H1 (cell line): ENCODE measurements around the gene SSH2. TPM values are rescaled to one million over a fixed set of nuclear protein-coding genes. Genes with fewer than 3 reads are reported as not detected.

Source experiments
- BRCA1 ChIP-seq: IDR thresholded peaks from 2 replicates; pipeline ENCODE4 v1.6.1; 2012; ENCODE audit warnings: low read depth, low read length, improper control_type of control experiment
- CHD7 ChIP-seq: fragments of 300-600 bp; sonication (generic); IDR thresholded peaks from 2 replicates; pipeline ENCODE4 v1.7.1; 2012; ENCODE audit warnings: low read length, moderate library complexity, mild to moderate bottlenecking, inconsistent platforms; ENCODE audit not compliant: insufficient replicate concordance
- GABPA ChIP-seq: IDR thresholded peaks from 2 replicates; pipeline ENCODE4 v1.6.1; 2011; ENCODE audit warnings: mild to moderate bottlenecking, low read length, moderate library complexity, borderline replicate concordance; ENCODE audit not compliant: insufficient read depth
- JUN ChIP-seq: IDR thresholded peaks from 2 replicates; pipeline ENCODE4 v1.6.1; 2011; ENCODE audit warnings: low read depth, mild to moderate bottlenecking, improper control_type of control experiment, low read length
- POLR2AphosphoS5 ChIP-seq: IDR thresholded peaks from 2 replicates; pipeline ENCODE4 v1.6.1; 2011; ENCODE audit warnings: low read depth, low read length
- RBBP5 ChIP-seq: IDR thresholded peaks from 2 replicates; pipeline ENCODE4 v1.7.1; 2012; ENCODE audit warnings: low read depth, mild to moderate bottlenecking, inconsistent platforms, low read length, moderate library complexity, borderline replicate concordance
- SAP30 ChIP-seq: fragments of 300-600 bp; sonication (generic); IDR thresholded peaks from 2 replicates; pipeline ENCODE4 v1.7.1; 2012; ENCODE audit warnings: low read length, moderate library complexity, mild to moderate bottlenecking, inconsistent platforms; ENCODE audit not compliant: insufficient read depth, insufficient replicate concordance
- SIN3A ChIP-seq, 2 experiments: IDR thresholded peaks in 1 of 2; conservative IDR thresholded peaks in 1 of 2; 2 replicates each; pipeline ENCODE4 v1.6.1; 2011 to 2012; ENCODE audit warnings: low read length in 2 of 2, improper control_type of control experiment in 1 of 2, low read depth in 1 of 2, mild to moderate bottlenecking in 1 of 2
- SRF ChIP-seq: IDR thresholded peaks from 2 replicates; pipeline ENCODE4 v1.6.1; 2011; ENCODE audit warnings: mild to moderate bottlenecking, low read depth, low read length, moderate library complexity
- TAF1 ChIP-seq: IDR thresholded peaks from 2 replicates; pipeline ENCODE4 v1.6.1; 2011; ENCODE audit warnings: mild to moderate bottlenecking, low read depth, low read length
- TAF7 ChIP-seq: optimal IDR thresholded peaks from 2 replicates; pipeline ENCODE3; 2011; ENCODE audit warnings: low read depth, mild to moderate bottlenecking, inconsistent platforms, low read length, moderate library complexity, borderline replicate concordance
- TCF12 ChIP-seq: IDR thresholded peaks from 2 replicates; pipeline ENCODE4 v1.6.1; 2011; ENCODE audit warnings: low read depth, mild to moderate bottlenecking, low read length
- polyA plus RNA-seq, 7 experiments: library from polyadenylated mRNA; depleted of rRNA in 3 of 7; stranded (reverse) in 5 of 7; unstranded in 2 of 7; fragments of >200 nt in 5 of 7; fragments of 200-250 nt in 2 of 7; gene quantifications; 1 replicate in 5 of 7; 2 replicates in 1 of 7; 4 replicates in 1 of 7; pipeline versions ENCODE4 v1.2.1 to v1.2.3, GENCODE V29; 2011 to 2013; ENCODE audit warnings: missing spikeins in 2 of 7, mixed read lengths in 2 of 7
- total RNA-seq: library from RNA; stranded (reverse); fragmentation: NEBNext Ultra II Directional; extraction: Animal tissue kit (Norgen Biotek cat#: 25700); gene quantifications from 2 replicates; pipeline ENCODE4 v1.2.1, GENCODE V29; 2021

Gene SSH2
- total and polyA plus RNA-seq, 2 of the 8 experiments (the other 6 are each of a cell fraction or from before 2014, with no cell fraction given), result 5.2 to 15.9 TPM

- TF ChIP-seq CHD7 (no peak), POLR2AphosphoS5 (no peak), BRCA1 (no peak), TCF12 (no peak), JUN (no peak), TAF7 (no peak), RBBP5 (no peak), SRF (no peak), SAP30 (no peak), SIN3A (conservative IDR thresholded peaks at IDR 0.05 in 1 of 2, IDR thresholded peaks at IDR 0.05 in 1 of 2; ENCODE audit: low read depth in 1 of 2, low read length in 2 of 2) (no peak), TAF1 (no peak), GABPA (no peak)
Measured at GRCh38 chr17:29740017-29740416, 190.0 kb downstream of the SSH2 start (continued).
